Measurements from ENCODE around the gene CACNB4.
"Not testable (repeated sequence)": the region's sequence is repeated elsewhere in the genome, so short reads cannot be mapped to it uniquely, and the experiment has no call there.

CACNB4 gene

DNA sequence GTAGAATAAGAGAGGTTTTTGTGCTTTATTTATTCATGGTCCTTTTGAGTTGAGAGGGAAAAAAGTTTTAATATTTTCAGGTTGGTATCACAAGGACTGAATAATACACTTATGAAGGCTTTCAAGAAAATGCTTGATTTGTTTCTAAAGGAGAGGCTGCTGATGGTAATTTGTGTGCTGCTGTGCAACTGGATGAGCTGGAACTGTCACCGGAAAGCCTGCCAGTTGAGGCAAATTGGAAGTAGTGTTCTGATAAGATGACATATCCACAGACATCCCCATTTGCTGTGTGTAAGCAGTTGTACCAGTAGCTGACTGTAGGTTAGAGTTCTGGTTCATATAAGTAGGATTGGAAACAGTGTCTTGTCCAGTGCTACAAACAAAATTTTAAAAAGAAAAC is 21.6 kb upstream of the CACNB4 start:
- H3K4me3 ChIP-seq (ENCODE audit: low read depth, low read length) = no peak overlapping the region
- in situ Hi-C loops (cut with HindIII; ENCODE audit: low sequenced_read_pairs) = no loop called here
- TF ChIP-seq CTCF (IDR thresholded peaks at IDR 0.05; ENCODE audit: low read depth, low read length, missing control alignments) = no peak
- no peak for DNase-seq (ENCODE audit: low read depth)

DNA sequence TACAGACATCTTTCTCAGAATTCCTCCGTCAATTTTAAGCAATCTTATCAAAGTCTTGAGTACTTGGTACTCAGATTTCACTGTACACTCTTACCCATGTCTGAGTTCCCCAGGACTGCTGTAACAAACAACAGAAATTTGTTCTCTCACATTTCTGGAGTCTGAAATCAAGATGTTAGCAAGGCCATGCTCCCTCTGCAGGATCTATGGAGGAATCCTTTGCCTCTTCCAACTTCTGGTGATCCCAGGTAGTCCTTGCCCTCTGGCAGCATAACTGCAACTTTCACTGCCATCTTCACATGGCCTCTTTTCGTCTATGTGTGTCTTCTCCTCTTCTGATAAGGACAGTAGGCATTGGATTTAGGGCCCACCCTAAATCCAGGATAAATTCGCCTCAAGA is 17.1 kb upstream of the CACNB4 start:
- peak; percentile 18 for TF ChIP-seq CTCF (IDR thresholded peaks at IDR 0.05; ENCODE audit: low read depth, low read length, missing control alignments)
- in situ Hi-C loops (cut with HindIII; ENCODE audit: low sequenced_read_pairs) = no loop called here
- no peak overlapping the region for H3K4me3 ChIP-seq (ENCODE audit: low read depth, low read length)
- no peak for DNase-seq (ENCODE audit: low read depth)

DNA sequence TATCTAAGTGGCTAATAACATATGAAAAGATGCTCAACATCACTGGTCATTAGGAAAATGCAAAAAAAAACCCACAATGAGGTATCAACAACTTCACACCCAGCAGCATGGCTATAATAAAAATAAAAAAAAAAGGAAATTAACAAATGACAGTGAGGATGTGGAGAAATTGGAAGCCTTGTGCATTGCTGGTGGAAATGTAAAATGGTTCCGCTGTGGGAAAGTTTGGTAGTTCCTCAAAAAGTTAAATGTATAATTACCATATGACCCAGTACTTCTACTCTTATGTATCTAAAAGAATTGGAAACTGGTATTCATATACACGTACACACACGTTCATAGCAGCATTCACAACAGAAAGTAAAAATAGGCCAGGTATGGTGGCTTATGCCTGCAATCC is 15.5 kb upstream of the CACNB4 start:
- DNase-seq (ENCODE audit: low read depth) = no peak
- TF ChIP-seq CTCF (IDR thresholded peaks at IDR 0.05; ENCODE audit: low read depth, low read length, missing control alignments) = no peak
- H3K4me3 ChIP-seq (ENCODE audit: low read depth, low read length) = no peak overlapping the region
- in situ Hi-C loops (cut with HindIII; ENCODE audit: low sequenced_read_pairs) = no loop called here

GRCh38 chr2:152107140-152107539 is 8.3 kb upstream of the CACNB4 start:
- in situ Hi-C loops (cut with HindIII; ENCODE audit: low sequenced_read_pairs); DNase-seq (ENCODE audit: low read depth); H3K4me3 ChIP-seq (ENCODE audit: low read depth, low read length): not testable (repeated sequence)

DNA sequence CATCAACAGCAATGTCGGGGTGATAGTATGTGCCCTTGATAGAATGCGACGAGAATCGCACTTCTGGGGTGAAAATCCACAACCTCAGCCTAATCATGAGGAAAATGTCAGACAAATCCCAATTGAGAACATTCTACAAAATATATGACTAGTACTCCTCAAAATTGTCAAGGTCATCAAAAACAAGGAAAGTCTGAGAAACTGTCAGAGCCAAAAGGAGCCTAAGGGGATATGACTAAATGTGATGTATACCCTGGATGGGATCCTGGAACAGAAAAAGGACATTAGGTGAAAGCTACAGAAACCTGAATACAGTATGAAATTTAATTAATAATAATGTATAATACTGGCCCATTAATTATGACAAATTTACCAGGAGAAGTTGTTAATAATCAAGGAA is 7.6 kb upstream of the CACNB4 start:
- DNase-seq (ENCODE audit: low read depth) = no peak
- H3K4me3 ChIP-seq (ENCODE audit: low read depth, low read length) = no peak overlapping the region
- TF ChIP-seq CTCF (IDR thresholded peaks at IDR 0.05; ENCODE audit: low read depth, low read length, missing control alignments) = no peak
- in situ Hi-C loops (cut with HindIII; ENCODE audit: low sequenced_read_pairs) = no loop called here

GRCh38 chr2:152103271-152103670 is 4.4 kb upstream of the CACNB4 start:
- no peak for DNase-seq (ENCODE audit: low read depth)
- in situ Hi-C loops (cut with HindIII; ENCODE audit: low sequenced_read_pairs) = no loop called here

GRCh38 chr2:152100961-152101360 is 2.1 kb upstream of the CACNB4 start:
- no peak for TF ChIP-seq CTCF (IDR thresholded peaks at IDR 0.05; ENCODE audit: low read depth, low read length, missing control alignments)
- DNase-seq (ENCODE audit: low read depth) = no peak
- H3K4me3 ChIP-seq (ENCODE audit: low read depth, low read length) = no peak overlapping the region
- in situ Hi-C loops (cut with HindIII; ENCODE audit: low sequenced_read_pairs) = no loop called here

More at GRCh38 chr2:152103271-152103670, 4.4 kb upstream of the CACNB4 start:
- TF ChIP-seq CTCF (IDR thresholded peaks at IDR 0.05; ENCODE audit: low read depth, low read length, missing control alignments) = no peak
- H3K4me3 ChIP-seq (ENCODE audit: low read depth, low read length) = no peak overlapping the region
